ENCODE measurements around the gene SEMA3F. TPM values are rescaled to one million over a fixed set of nuclear protein-coding genes. Genes with fewer than 3 reads are reported as not detected.

Gene SEMA3F
- total RNA-seq, 1 experiment from 2014 or later: 34.0 TPM

- intact Hi-C loops (cut with micrococcal nuclease; ENCODE audit: unreplicated experiment): no loop called here
- Histone ChIP-seq H3F3A (ENCODE audit: insufficient read depth, low read depth) (peaks cover 4% of the 10 kb centered on the region; the same call in 1 of the 2 replicates), H3K27ac (no peak overlapping the region), H3K9me2 (ENCODE audit: insufficient read depth) (no peaks in the 10 kb centered on the region), H3K9me3 (ENCODE audit: insufficient read depth, low read depth) (no peaks in the 10 kb centered on the region), H3K79me2 (ENCODE audit: low read depth) (peaks cover 23% of the 10 kb centered on the region), H3K36me3 (ENCODE audit: low read depth) (no peaks in the 10 kb centered on the region), H3K4me2 (peak overlapping the region; percentile 93), H2AFZ (no peak overlapping the region), H3K4me3 (no peak overlapping the region), H3K4me1 (replicated peaks; ENCODE audit: insufficient read depth) (peaks cover 24% of the 10 kb centered on the region), H3K27me3 (ENCODE audit: insufficient read depth, low read depth) (no peaks in the 10 kb centered on the region), H4K20me1 (ENCODE audit: insufficient read depth) (no peaks in the 10 kb centered on the region)
- TF ChIP-seq EZH2 (IDR thresholded peaks at IDR 0.05; ENCODE audit: low read depth): no peak
- TF ChIP-seq, protein P1, sequence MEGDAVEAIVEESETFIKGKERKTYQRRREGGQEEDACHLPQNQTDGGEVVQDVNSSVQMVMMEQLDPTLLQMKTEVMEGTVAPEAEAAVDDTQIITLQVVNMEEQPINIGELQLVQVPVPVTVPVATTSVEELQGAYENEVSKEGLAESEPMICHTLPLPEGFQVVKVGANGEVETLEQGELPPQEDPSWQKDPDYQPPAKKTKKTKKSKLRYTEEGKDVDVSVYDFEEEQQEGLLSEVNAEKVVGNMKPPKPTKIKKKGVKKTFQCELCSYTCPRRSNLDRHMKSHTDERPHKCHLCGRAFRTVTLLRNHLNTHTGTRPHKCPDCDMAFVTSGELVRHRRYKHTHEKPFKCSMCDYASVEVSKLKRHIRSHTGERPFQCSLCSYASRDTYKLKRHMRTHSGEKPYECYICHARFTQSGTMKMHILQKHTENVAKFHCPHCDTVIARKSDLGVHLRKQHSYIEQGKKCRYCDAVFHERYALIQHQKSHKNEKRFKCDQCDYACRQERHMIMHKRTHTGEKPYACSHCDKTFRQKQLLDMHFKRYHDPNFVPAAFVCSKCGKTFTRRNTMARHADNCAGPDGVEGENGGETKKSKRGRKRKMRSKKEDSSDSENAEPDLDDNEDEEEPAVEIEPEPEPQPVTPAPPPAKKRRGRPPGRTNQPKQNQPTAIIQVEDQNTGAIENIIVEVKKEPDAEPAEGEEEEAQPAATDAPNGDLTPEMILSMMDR (conservative IDR thresholded peaks at IDR 0.05): no peak
- ChIA-PET CTCF (interaction anchor here (0.7 to 0.9 kb wide), 2 partner anchors 8 to 12 kb away, joined by 3 read pairs; no protein-coding TSS in a partner anchor), POLR2A (ENCODE audit: unreplicated experiment) (no interaction called here)
- peak in 1 of 2 experiments; percentile 72 for DNase-seq
- no TSS peak for BruUV-seq (replicated peaks)
Observed at GRCh38 chr3:50238549-50239026, 83.5 kb downstream of the SEMA3F start.

Small RNAs within 50 kb of the gene (microRNA-seq; reads per million reads assigned to microRNA genes)
- gene MIR566 (ENCODE audit: borderline number of aligned reads, borderline replicate concordance) (not detected), gene MIR5787 (ENCODE audit: borderline number of aligned reads, borderline replicate concordance) (not detected)

Other genes starting within 250 kb of the SEMA3F start
- 4.8 and 5.5 TPM in 2 replicates for gene MON1A, start 225.5 kb upstream of the SEMA3F start, total RNA-seq (2021)
- 70.2 and 72.0 TPM in 2 replicates for gene RBM6, start 215.2 kb upstream of the SEMA3F start, total RNA-seq (2021)
- 87.7 and 90.2 TPM in 2 replicates for gene RBM5, start 66.4 kb upstream of the SEMA3F start, total RNA-seq (2021)
- gene GNAT1, start 36.3 kb downstream of the SEMA3F start, total RNA-seq (2021): 0.48 TPM in 1 of 2 replicates, not detected in the other
- gene SLC38A3, start 49.9 kb downstream of the SEMA3F start, total RNA-seq (2021): 0.33 and 0.37 TPM in 2 replicates
- 156 and 201 TPM in 2 replicates for gene GNAI2, start 80.9 kb downstream of the SEMA3F start, total RNA-seq (2021)
- gene SEMA3B, start 113.8 kb downstream of the SEMA3F start, total RNA-seq (2021): 52.4 and 92.6 TPM in 2 replicates
- 0.35 and 0.55 TPM in 2 replicates for gene LSMEM2, start 123.8 kb downstream of the SEMA3F start, total RNA-seq (2021)
- 93.1 and 118 TPM in 2 replicates for gene IFRD2, start 137.1 kb downstream of the SEMA3F start, total RNA-seq (2021)
- gene HYAL3, start 144.1 kb downstream of the SEMA3F start, total RNA-seq (2021): 10.2 and 12.2 TPM in 2 replicates
- 25.2 and 25.7 TPM in 2 replicates for gene NAA80, start 144.1 kb downstream of the SEMA3F start, total RNA-seq (2021)
- gene HYAL1, start 148.2 kb downstream of the SEMA3F start, total RNA-seq (2021): 1.3 and 1.9 TPM in 2 replicates
- gene HYAL2, start 167.4 kb downstream of the SEMA3F start, total RNA-seq (2021): 29.6 and 41.6 TPM in 2 replicates
- gene TUSC2, start 172.9 kb downstream of the SEMA3F start, total RNA-seq (2021): 24.7 and 28.5 TPM in 2 replicates
- gene RASSF1, start 185.5 kb downstream of the SEMA3F start, total RNA-seq (2021): 15.9 and 17.7 TPM in 2 replicates
- gene ZMYND10, start 190.4 kb downstream of the SEMA3F start, total RNA-seq (2021): 4.4 and 8.7 TPM in 2 replicates
- 24.1 and 25.4 TPM in 2 replicates for gene NPRL2, start 195.5 kb downstream of the SEMA3F start, total RNA-seq (2021)
- gene CYB561D2, start 195.5 kb downstream of the SEMA3F start, total RNA-seq (2021): 15.7 and 19.3 TPM in 2 replicates
- gene TMEM115, start 204.2 kb downstream of the SEMA3F start, total RNA-seq (2021): 35.2 and 43.5 TPM in 2 replicates

All from PC-9 (cell line).